Hepatocyte (in vitro differentiated cells): ENCODE data around the gene OR9I1. TPM values are rescaled to one million over a fixed set of nuclear protein-coding genes. Genes with fewer than 3 reads are reported as not detected.

ENCODE experiments used
- DNase-seq: peaks from one replicate; pipeline ENCODE4 v3.0.0-alpha.2; 2016; ENCODE audit warnings: low spot score
- H2AFZ ChIP-seq: fragments of 200-600 bp; sonication (generic); 2 replicates; pipeline ENCODE4 v1.6.0; 2016; ENCODE audit warnings: antibody characterized with exemption, mild to moderate bottlenecking
- H3K27ac ChIP-seq: fragments of 200-600 bp; sonication (generic); 2 replicates; pipeline ENCODE4 v1.5.1; 2016; ENCODE audit warnings: mild to moderate bottlenecking
- H3K27me3 ChIP-seq: fragments of 200-600 bp; sonication (generic); 2 replicates; pipeline ENCODE4 v1.6.1; 2016
- H3K36me3 ChIP-seq: fragments of 200-600 bp; sonication (generic); replicated peaks from 2 replicates; pipeline ENCODE4 v1.5.1; 2016; ENCODE audit warnings: low read depth; ENCODE audit not compliant: insufficient read depth
- H3K4me1 ChIP-seq: fragments of 200-600 bp; sonication (generic); 2 replicates; pipeline ENCODE4 v1.5.1; 2016; ENCODE audit warnings: mild to moderate bottlenecking, moderate library complexity; ENCODE audit not compliant: insufficient read depth
- H3K4me2 ChIP-seq: fragments of 200-600 bp; sonication (generic); 2 replicates; pipeline ENCODE4 v1.6.0; 2016
- H3K4me3 ChIP-seq: fragments of 200-600 bp; sonication (generic); 2 replicates; pipeline ENCODE4 v1.5.1; 2016; ENCODE audit warnings: mild to moderate bottlenecking
- H3K79me2 ChIP-seq: fragments of 200-600 bp; sonication (generic); 2 replicates; pipeline ENCODE4 v1.6.0; 2017; ENCODE audit warnings: mild to moderate bottlenecking
- H3K9me2 ChIP-seq: fragments of 200-600 bp; sonication (generic); replicated peaks from 2 replicates; pipeline ENCODE4 v1.6.0; 2017; ENCODE audit warnings: mild to moderate bottlenecking; ENCODE audit not compliant: insufficient read depth
- H3K9me3 ChIP-seq: fragments of 200-600 bp; sonication (generic); 2 replicates; pipeline ENCODE4 v1.5.1; 2016; ENCODE audit warnings: low read depth, mild to moderate bottlenecking
- H4K20me1 ChIP-seq: fragments of 200-600 bp; sonication (generic); 2 replicates; pipeline ENCODE4 v1.6.0; 2016; ENCODE audit warnings: mild to moderate bottlenecking; ENCODE audit not compliant: insufficient read depth, poor library complexity, severe bottlenecking
- EZH2 ChIP-seq: fragments of 200-600 bp; sonication (generic); IDR thresholded peaks from 2 replicates; pipeline ENCODE4 v1.6.1; 2016; ENCODE audit warnings: antibody characterized with exemption, mild to moderate bottlenecking, borderline replicate concordance
- EZH2phosphoT487 ChIP-seq: fragments of 200-600 bp; sonication (generic); IDR thresholded peaks from one replicate; pipeline ENCODE4 v1.6.1; 2018; ENCODE audit warnings: antibody characterized with exemption, mild to moderate bottlenecking, low read depth, moderate library complexity; ENCODE audit not compliant: unreplicated experiment, severe bottlenecking
- WGBS: methylation state at CpG from one replicate; pipeline ENCODE4 v1.1.6; 2016; ENCODE audit warnings: low lambda C conversion rate; ENCODE audit errors: missing lambda C conversion rate; 5-methylcytosine and 5-hydroxymethylcytosine counted together
- polyA plus RNA-seq: library from polyadenylated mRNA; unstranded; fragments of >200 nt; fragmentation: Nextera tagmentation; extraction: Ambion mirVana; gene quantifications from 2 replicates; pipeline ENCODE4 v1.2.1, GENCODE V29; 2016
- total RNA-seq: library from RNA; depleted of rRNA; stranded (reverse); fragments of >200 nt; gene quantifications from 2 replicates; pipeline ENCODE4 v1.2.3, GENCODE V29; 2014
- TF ChIP-seq, protein P1 (sequence below): fragments of 200-600 bp; sonication (generic); IDR thresholded peaks from 2 replicates; pipeline ENCODE4 v1.5.1; 2016; ENCODE audit warnings: antibody characterized with exemption, mild to moderate bottlenecking; ENCODE audit not compliant: poor library complexity

The OR9I1 gene
- total and polyA plus RNA-seq, 2 experiments from 2014 or later: not detected

DNA sequence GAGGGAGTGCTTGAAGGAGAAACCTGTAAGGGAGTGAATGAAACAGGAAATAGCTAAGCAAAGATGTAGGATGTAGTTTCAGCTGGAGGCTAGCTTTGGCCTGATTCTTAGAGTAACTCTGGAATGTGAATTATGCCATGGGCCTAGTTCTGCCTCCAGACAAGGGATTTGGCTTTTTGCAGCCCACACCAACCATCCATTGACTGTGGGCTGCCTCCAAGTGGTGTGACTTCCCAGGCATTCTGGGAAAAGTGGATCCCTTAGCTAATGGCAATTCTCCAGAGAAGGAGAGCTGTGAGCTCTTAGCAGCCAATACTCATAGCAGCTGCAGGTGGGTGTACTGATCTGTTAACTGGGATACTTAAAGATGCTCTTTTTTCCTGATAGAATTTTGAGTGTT lies 2.0 kb upstream of the OR9I1 start:
- DNase-seq: no peak
- TF ChIP-seq EZH2phosphoT487 (no peak), EZH2 (no peak)
- TF ChIP-seq, protein P1, sequence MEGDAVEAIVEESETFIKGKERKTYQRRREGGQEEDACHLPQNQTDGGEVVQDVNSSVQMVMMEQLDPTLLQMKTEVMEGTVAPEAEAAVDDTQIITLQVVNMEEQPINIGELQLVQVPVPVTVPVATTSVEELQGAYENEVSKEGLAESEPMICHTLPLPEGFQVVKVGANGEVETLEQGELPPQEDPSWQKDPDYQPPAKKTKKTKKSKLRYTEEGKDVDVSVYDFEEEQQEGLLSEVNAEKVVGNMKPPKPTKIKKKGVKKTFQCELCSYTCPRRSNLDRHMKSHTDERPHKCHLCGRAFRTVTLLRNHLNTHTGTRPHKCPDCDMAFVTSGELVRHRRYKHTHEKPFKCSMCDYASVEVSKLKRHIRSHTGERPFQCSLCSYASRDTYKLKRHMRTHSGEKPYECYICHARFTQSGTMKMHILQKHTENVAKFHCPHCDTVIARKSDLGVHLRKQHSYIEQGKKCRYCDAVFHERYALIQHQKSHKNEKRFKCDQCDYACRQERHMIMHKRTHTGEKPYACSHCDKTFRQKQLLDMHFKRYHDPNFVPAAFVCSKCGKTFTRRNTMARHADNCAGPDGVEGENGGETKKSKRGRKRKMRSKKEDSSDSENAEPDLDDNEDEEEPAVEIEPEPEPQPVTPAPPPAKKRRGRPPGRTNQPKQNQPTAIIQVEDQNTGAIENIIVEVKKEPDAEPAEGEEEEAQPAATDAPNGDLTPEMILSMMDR: no peak
- H3K9me2 ChIP-seq: no peaks in the 10 kb centered on the region

DNA sequence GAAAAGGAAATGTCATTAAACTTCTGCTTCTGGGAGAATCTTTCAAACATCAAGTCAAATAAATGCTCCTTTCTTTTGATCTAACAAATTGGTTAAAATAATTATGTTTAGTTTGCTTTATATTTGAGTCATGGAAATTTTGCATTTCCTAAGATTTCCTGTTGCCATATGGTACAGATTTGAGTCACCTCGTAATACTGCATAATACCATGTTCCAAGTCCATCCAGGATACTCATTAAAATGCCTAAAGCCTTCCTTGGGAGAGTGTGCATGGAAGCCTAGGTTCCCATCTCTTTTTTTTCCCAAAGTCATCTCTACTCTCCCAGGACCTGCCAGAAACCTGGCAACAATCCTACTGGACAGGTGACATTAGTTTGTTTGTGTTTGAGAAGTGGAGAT lies 4.2 kb downstream of the OR9I1 start:
- Histone ChIP-seq H3K27ac (no peak overlapping the region), H3K4me2 (no peak overlapping the region), H3K36me3 (no peaks in the 10 kb centered on the region), H3K79me2 (no peaks in the 10 kb centered on the region), H4K20me1 (no peaks in the 10 kb centered on the region), H3K9me3 (no peaks in the 10 kb centered on the region), H2AFZ (no peak overlapping the region), H3K4me3 (no peak overlapping the region), H3K27me3 (no peaks in the 10 kb centered on the region), H3K9me2 (no peaks in the 10 kb centered on the region), H3K4me1 (no peaks in the 10 kb centered on the region)
- TF ChIP-seq EZH2 (no peak), EZH2phosphoT487 (no peak)
- TF ChIP-seq, protein P1: no peak
- 62% methylated on average over 1 of the region's 1 CpG for WGBS
- DNase-seq: no peak

More for the DNA sequence above, 2.0 kb upstream of the OR9I1 start:
- Histone ChIP-seq H4K20me1 (no peaks in the 10 kb centered on the region), H3K9me3 (no peaks in the 10 kb centered on the region), H3K36me3 (no peaks in the 10 kb centered on the region), H3K4me1 (no peaks in the 10 kb centered on the region), H3K4me3 (no peak overlapping the region), H2AFZ (no peak overlapping the region), H3K79me2 (no peaks in the 10 kb centered on the region), H3K27ac (no peak overlapping the region), H3K27me3 (no peaks in the 10 kb centered on the region), H3K4me2 (no peak overlapping the region)

DNA sequence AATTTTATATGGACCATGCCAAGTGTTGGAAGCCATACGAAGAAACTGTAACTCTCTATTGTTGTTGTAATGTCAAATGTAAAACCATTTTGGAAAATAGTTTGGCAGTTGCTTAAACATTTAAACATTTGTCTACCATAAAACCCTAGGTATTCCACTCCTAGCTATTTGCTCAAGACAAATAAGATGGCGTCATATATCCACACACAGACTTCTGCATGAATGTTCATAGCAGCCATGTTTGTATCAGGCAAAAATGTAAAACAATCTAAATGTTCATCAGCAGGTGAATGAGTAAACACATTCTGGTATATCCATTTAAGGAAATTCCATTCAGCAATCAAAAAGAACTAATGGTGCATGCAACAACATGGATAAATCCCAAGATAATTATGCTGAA lies 27.9 kb downstream of the OR9I1 start:
- Histone ChIP-seq H3K4me1 (no peaks in the 10 kb centered on the region), H3K9me2 (no peaks in the 10 kb centered on the region), H3K36me3 (no peaks in the 10 kb centered on the region), H4K20me1 (no peaks in the 10 kb centered on the region), H3K27me3 (no peaks in the 10 kb centered on the region), H3K27ac (no peak overlapping the region), H3K4me3 (no peak overlapping the region), H3K79me2 (no peaks in the 10 kb centered on the region), H3K4me2 (no peak overlapping the region), H3K9me3 (no peaks in the 10 kb centered on the region), H2AFZ (no peak overlapping the region)
- DNase-seq: no peak
- TF ChIP-seq, protein P1: no peak
- TF ChIP-seq EZH2 (no peak), EZH2phosphoT487 (no peak)
- 71% methylated on average over 2 of the region's 2 CpGs for WGBS

DNA sequence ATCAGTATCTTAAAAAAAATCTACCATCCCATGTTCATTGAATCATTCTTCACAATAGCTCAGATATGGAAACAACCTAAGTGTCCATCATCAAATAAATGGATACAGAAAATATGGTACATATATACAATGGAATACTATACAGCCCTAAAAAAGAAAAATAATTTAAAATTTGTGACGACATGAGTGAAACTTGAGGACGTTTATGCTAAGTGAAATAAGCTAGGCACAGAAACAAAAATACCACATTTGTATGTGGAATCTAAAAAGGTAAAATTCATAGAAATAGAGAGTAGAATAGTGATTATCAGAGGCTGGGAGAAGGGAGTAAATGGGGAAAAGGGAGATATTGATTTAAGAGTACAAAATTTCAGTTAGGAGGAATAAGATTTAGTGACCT lies 38.8 kb downstream of the OR9I1 start:
- no peaks in the 10 kb centered on the region for H4K20me1 ChIP-seq
- 59% methylated on average over 2 of the region's 2 CpGs for WGBS
- no peaks in the 10 kb centered on the region for H3K27me3 ChIP-seq
- no peak for DNase-seq
- no peaks in the 10 kb centered on the region for H3K9me3 ChIP-seq
- H3K4me3 ChIP-seq: no peak overlapping the region
- H3K36me3 ChIP-seq: no peaks in the 10 kb centered on the region
- no peaks in the 10 kb centered on the region for H3K4me1 ChIP-seq
- no peaks in the 10 kb centered on the region for H3K79me2 ChIP-seq
- H3K9me2 ChIP-seq: no peaks in the 10 kb centered on the region
- no peak overlapping the region for H3K4me2 ChIP-seq
- H2AFZ ChIP-seq: no peak overlapping the region
- H3K27ac ChIP-seq: no peak overlapping the region
- TF ChIP-seq EZH2phosphoT487: no peak
